HG03439 (cell line): ENCODE measurements around the gene ITGA7.

Source experiments
- ATAC-seq: cut with Tn5 transposase; IDR thresholded peaks from one replicate; pipeline ENCODE4 v1.9.1; 2021; ENCODE audit warnings: mild to moderate bottlenecking, moderate library complexity; ENCODE audit not compliant: unreplicated experiment

Gene ITGA7

GRCh38 chr12:55736780-55737580 lies 29.3 kb upstream of the ITGA7 start:
- no peak for ATAC-seq

GRCh38 chr12:55736076-55736475 lies 28.4 kb upstream of the ITGA7 start:
- no peak for ATAC-seq

GRCh38 chr12:55734595-55734994 lies 26.9 kb upstream of the ITGA7 start:
- ATAC-seq: no peak

- ATAC-seq: no peak
These were observed 26.2 kb upstream of the ITGA7 start for GRCh38 chr12:55733858-55734257.

GRCh38 chr12:55733021-55733555 lies 25.4 kb upstream of the ITGA7 start:
- ATAC-seq: no peak

- no peak for ATAC-seq
These were observed 24.6 kb upstream of the ITGA7 start for GRCh38 chr12:55732288-55732687.

GRCh38 chr12:55729819-55730818 lies 22.4 kb upstream of the ITGA7 start:
- ATAC-seq: peak; percentile 31

- peak; percentile 68 for ATAC-seq
These were observed 21.5 kb upstream of the ITGA7 start, which contains the start of gene CD63 for GRCh38 chr12:55728939-55729818. Gene CD63 (minus strand): TSS chr12:55729009. CDS start chr12:55728341, 668 bp downstream.

- peak; percentile 25 for ATAC-seq
These were observed 20.7 kb upstream of the ITGA7 start for GRCh38 chr12:55728186-55728938.

GRCh38 chr12:55727643-55728185 lies 20.0 kb upstream of the ITGA7 start:
- no peak for ATAC-seq

- no peak for ATAC-seq
These were observed 19.3 kb upstream of the ITGA7 start for GRCh38 chr12:55726971-55727370.

- no peak for ATAC-seq
These were observed 17.9 kb upstream of the ITGA7 start for GRCh38 chr12:55725556-55725955.

GRCh38 chr12:55724940-55725309 lies 17.2 kb upstream of the ITGA7 start:
- ATAC-seq: no peak

GRCh38 chr12:55724226-55724939 lies 16.7 kb upstream of the ITGA7 start:
- no peak for ATAC-seq

GRCh38 chr12:55723516-55724225 lies 16.0 kb upstream of the ITGA7 start:
- ATAC-seq: no peak

GRCh38 chr12:55722948-55723347 lies 15.2 kb upstream of the ITGA7 start:
- no peak for ATAC-seq

- no peak for ATAC-seq
These were observed 14.0 kb upstream of the ITGA7 start for GRCh38 chr12:55721601-55722213.
